Measurements from ENCODE around the gene MTHFSD.

Gene MTHFSD

DNA sequence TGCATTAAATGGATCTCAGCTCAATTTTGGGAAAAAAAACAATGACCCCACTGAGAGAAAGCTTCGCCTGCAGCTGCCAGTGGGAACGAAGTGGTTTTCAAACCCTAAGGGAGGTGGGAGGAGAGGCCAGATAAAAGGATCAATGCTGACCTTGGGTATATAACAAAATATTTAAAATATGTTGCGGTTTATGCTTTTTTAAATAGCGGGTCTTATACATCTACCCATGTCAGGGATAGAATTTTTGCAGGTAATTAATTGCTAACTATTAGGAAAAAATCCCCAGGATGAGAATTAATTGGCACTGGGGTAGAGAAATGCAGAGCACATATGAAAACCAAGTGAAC, 55.6 kb downstream of the MTHFSD start:
- DNase-seq (ENCODE audit: extremely low read depth, low read depth): no peak
- TF ChIP-seq, protein P1, sequence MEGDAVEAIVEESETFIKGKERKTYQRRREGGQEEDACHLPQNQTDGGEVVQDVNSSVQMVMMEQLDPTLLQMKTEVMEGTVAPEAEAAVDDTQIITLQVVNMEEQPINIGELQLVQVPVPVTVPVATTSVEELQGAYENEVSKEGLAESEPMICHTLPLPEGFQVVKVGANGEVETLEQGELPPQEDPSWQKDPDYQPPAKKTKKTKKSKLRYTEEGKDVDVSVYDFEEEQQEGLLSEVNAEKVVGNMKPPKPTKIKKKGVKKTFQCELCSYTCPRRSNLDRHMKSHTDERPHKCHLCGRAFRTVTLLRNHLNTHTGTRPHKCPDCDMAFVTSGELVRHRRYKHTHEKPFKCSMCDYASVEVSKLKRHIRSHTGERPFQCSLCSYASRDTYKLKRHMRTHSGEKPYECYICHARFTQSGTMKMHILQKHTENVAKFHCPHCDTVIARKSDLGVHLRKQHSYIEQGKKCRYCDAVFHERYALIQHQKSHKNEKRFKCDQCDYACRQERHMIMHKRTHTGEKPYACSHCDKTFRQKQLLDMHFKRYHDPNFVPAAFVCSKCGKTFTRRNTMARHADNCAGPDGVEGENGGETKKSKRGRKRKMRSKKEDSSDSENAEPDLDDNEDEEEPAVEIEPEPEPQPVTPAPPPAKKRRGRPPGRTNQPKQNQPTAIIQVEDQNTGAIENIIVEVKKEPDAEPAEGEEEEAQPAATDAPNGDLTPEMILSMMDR (IDR thresholded peaks at IDR 0.05; ENCODE audit: low read depth, low read length): no peak

DNA sequence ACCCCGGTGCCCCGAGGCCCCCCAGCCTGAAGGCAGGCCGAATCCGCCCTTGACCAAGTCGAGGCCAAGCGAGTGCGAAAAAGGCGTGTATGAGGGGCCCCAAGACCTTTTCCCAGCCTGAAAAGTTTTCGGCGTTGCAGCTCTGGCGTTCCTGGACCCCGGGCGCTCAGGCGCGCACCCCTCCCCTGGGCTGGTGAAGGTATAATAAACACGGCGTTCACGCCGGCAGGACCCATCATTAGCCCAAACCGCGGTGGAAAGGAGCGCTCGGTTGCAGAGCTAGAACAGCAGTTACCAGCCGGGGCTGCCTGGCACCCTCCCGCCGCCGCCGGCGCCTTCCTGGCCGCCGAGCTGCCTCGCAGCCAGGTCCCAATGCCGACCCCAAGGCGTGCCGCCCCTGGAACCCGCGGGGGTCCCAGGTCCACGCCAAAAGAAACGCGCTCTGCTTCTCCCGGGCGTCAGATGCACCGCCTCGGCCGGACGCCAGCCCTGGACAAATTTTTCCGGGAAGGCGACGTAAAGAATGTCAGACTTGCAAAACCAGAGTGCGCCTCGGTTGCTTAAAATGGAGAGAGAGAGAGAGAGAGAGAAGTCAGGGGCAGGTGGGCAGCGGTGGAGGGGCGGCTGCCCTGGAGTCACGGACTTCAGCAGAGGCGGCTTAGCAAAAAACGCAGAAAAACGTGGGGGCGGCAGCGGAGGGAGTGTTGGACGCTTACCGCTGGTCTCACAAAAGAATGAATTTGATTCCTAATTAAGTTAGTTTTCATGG, 56.2 kb downstream of the MTHFSD start:
- TF ChIP-seq, protein P1 (IDR thresholded peaks at IDR 0.05; ENCODE audit: low read depth, low read length): no peak

DNA sequence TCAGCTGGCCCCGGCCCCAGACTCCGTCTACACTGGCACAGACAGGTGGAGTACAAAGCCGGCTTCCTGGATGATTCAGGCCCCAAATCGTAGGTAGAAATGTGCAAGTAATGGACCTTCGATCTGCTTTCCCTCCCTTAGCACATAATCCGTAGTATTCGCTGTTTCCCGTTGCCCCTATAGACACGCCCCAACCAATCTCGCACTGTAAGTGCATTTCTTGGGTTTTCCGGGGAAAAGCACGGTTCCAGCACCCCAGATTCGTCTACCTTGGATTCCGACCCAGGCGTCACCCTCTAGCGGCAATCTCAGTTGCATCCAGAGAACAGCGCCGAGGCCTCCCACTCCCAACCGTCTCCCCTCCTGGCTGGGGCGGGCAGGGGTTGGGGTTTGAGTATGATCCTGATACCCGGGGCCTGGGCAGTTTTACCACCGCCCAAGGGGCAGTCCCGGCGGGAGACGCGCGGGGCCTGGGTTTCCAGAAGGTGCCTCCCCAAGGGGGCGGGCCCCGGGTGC, 56.8 kb downstream of the MTHFSD start:
- no peak for DNase-seq (ENCODE audit: extremely low read depth, low read depth)
- TF ChIP-seq, protein P1 (IDR thresholded peaks at IDR 0.05; ENCODE audit: low read depth, low read length): no peak

More for the DNA sequence above, 56.2 kb downstream of the MTHFSD start:
- DNase-seq (ENCODE audit: extremely low read depth, low read depth): no peak

DNA sequence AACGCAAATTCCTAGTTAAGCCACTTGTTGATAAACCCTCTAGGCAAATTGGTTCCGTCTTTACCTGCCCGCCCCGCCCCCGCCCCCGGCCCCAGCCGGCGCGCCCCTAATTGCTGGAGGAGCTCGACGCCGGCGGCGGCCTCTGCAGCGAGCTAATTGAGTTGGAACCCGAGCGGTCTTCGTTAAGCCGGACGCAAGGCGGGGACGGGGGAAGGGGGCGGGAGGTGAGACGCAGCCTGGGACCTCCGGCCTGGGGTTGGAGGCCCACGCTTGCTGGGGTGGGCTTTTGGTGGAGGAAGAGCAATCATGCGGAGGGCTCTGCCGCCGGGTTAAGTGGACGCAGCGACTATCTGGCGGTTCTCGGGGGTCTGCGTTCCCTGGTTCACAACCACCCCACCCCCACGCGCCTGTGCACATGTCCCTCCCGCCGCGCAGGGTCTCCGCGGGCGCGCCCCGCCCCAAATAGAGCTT, 57.4 kb downstream of the MTHFSD start:
- no peak for DNase-seq (ENCODE audit: extremely low read depth, low read depth)
- TF ChIP-seq, protein P1 (IDR thresholded peaks at IDR 0.05; ENCODE audit: low read depth, low read length): no peak

DNA sequence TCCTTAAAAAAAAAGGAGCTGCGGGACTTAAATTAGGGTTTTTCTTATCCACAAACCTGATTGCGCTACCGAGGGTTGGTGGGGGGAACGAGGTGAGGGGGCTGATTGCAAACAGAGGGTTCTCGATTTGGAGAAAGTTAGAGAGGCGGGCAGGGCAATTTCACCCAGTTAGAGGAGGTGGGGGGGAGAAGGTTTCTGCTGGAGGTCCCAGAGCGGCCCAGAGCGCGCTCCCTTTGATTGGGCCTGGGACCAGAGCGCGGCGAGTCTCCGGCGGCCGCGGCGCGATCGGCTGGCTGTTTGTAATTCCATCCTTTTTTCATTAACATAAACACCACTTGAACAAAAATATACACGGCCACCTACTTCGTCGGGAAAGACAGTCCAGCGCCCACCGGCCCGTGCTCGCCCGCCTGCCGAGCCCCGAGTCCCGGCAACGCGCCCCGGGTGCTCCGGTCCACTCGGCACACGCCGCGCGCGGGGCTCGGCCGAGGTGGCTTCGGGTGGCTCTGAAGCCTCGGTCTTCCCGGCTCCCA, 58.0 kb downstream of the MTHFSD start:
- TF ChIP-seq, protein P1 (IDR thresholded peaks at IDR 0.05; ENCODE audit: low read depth, low read length): no peak
- DNase-seq (ENCODE audit: extremely low read depth, low read depth): no peak

DNA sequence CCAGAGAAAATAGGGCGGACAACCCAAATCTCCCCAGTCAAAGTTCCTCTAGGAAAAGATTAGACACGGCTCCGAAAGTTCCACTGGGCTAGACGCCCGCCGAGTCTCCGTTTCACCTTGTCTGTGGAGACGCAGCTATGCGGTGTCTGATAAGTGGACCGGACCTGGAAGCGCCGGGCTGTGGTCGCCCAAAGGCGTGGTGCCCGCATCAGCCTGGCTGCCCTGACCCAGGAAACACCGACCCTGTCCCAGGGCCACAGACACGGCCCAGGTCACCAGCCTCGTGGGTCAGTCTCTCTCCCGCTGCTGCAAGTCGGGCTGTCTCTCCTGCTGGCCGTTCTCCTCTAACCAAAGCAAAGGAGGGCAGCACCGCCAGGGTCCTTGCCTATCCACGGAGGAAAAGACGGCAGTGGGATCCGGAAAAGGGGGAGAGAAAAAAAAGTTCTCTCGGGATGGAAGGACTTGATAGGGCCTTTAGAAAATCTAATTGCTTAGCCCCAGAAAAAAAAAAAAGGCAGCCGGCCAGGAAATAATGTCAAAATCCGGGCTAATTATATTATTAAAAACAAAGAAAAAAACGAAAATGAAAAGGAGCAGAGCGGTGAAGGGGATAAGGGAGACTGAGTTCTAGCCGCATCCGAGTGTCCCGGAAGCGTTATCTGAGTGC, 58.6 kb downstream of the MTHFSD start:
- DNase-seq (ENCODE audit: extremely low read depth, low read depth): no peak
- TF ChIP-seq, protein P1 (IDR thresholded peaks at IDR 0.05; ENCODE audit: low read depth, low read length): no peak

DNA sequence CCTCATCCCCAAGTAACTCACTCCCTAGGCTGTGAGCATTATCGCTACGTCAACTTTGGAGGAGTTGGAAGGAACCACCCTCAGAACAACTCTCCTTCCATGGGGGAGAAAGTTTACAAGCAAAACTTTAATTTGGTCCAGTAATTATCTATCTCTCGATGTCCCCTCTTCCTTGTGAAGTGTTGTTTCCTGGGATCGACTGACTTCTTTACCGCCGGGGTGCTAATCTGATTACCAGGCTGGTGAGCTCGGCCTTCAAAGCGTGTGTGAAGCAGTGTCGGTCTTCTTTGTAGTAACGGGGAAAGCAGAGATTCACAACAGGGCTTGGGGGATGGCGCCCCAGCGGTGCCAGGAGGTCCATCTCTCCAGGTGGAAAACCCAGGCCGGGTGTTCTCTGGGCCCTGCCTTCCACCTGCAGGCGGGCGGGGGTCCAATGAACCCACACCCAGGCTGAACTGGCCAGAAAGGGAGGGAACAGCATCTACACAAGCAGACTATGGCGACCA, 59.2 kb downstream of the MTHFSD start:
- DNase-seq (ENCODE audit: extremely low read depth, low read depth): no peak
- TF ChIP-seq, protein P1 (IDR thresholded peaks at IDR 0.05; ENCODE audit: low read depth, low read length): no peak
